ACC112 (cell line): ENCODE measurements around the gene NR2F1-AS1.

ENCODE experiments used
- H2AFZ ChIP-seq: fragments of 200-600 bp; sonication (generic); one replicate; pipeline ENCODE4 v1.6.0; 2017; ENCODE audit warnings: antibody characterized with exemption, low read length; ENCODE audit not compliant: unreplicated experiment
- H3K27ac ChIP-seq: fragments of 200-600 bp; sonication (generic); 2 replicates; pipeline ENCODE4 v1.5.1; 2014; ENCODE audit warnings: low read depth, mild to moderate bottlenecking, antibody characterized with exemption, low read length, moderate library complexity
- H3K27me3 ChIP-seq: fragments of 200-600 bp; sonication (generic); 2 replicates; pipeline ENCODE4 v1.6.1; 2014; ENCODE audit warnings: mild to moderate bottlenecking, antibody characterized with exemption, low read length, moderate library complexity, mixed read lengths; ENCODE audit not compliant: insufficient read depth
- H3K36me3 ChIP-seq: fragments of 200-600 bp; sonication (generic); 2 replicates; pipeline ENCODE4 v1.6.1; 2016; ENCODE audit warnings: mild to moderate bottlenecking, antibody characterized with exemption, low read length, moderate library complexity, mixed read lengths; ENCODE audit not compliant: insufficient read depth
- H3K4me1 ChIP-seq: fragments of 200-600 bp; sonication (generic); one replicate; pipeline ENCODE4 v1.6.1; 2016; ENCODE audit warnings: low read length, mixed read lengths; ENCODE audit not compliant: insufficient read depth, unreplicated experiment, control insufficient read depth
- H3K4me3 ChIP-seq: fragments of 200-600 bp; sonication (generic); 2 replicates; pipeline ENCODE4 v1.5.1; 2014; ENCODE audit warnings: mild to moderate bottlenecking, low read depth, low read length
- H3K79me2 ChIP-seq: fragments of 200-600 bp; sonication (generic); one replicate; pipeline ENCODE4 v1.6.0; 2016; ENCODE audit warnings: low read length; ENCODE audit not compliant: control insufficient read depth, unreplicated experiment, insufficient read depth

The NR2F1-AS1 gene

GRCh38 chr5:93422652-93423280 is 158.3 kb downstream of the NR2F1-AS1 start:
- H3K4me1 ChIP-seq = no peaks in the 10 kb centered on the region

DNA sequence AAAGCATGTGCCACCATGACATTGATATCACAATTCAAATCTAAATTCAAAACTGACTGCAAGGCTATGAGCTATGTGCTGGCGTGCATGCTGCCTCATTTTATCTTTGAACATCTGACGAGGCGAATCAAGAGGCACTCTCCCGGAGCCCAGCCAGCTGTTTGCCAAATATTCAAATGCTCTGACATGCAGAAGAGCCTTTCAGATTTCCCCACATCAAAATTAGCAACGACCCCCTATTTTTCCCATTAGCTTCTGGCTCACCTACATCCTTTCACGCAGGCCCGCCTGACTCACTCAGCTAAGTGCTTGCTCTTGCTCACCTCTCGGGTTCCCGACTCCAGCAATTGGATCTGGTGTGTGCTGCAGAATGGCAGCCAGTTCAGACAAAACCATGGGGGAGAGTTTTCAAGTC is 159.0 kb downstream of the NR2F1-AS1 start:
- Histone ChIP-seq H2AFZ (no peak overlapping the region), H3K36me3 (no peaks in the 10 kb centered on the region), H3K27me3 (no peaks in the 10 kb centered on the region), H3K79me2 (no peaks in the 10 kb centered on the region), H3K27ac (no peak overlapping the region), H3K4me1 (no peaks in the 10 kb centered on the region), H3K4me3 (no peak overlapping the region)

More at GRCh38 chr5:93422652-93423280, 158.3 kb downstream of the NR2F1-AS1 start:
- H2AFZ ChIP-seq = no peak overlapping the region
- no peaks in the 10 kb centered on the region for H3K27me3 ChIP-seq
- no peaks in the 10 kb centered on the region for H3K79me2 ChIP-seq
- H3K4me3 ChIP-seq = no peak overlapping the region
- H3K36me3 ChIP-seq = no peaks in the 10 kb centered on the region
- no peak overlapping the region for H3K27ac ChIP-seq

DNA sequence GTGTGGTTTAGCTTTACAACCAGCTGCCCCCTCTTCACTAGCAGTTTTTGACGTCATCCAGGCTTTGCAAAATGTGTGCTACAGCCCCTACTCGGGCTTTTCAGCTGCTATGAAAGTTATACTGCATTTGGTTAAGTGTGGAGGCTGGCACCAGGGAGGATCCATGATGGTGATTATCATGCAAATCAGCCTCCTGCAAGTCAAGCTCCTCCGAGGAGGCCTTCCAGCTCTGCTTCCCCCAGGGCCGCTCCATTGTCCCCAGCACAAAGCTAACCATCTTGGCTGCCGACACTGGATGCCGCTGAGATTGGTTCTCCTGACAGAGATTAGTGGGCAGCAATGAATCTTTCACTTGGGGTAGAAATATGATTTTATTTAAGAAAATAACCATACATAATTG is 159.6 kb downstream of the NR2F1-AS1 start:
- Histone ChIP-seq H3K4me1 (no peaks in the 10 kb centered on the region), H3K36me3 (no peaks in the 10 kb centered on the region), H3K27me3 (no peaks in the 10 kb centered on the region), H2AFZ (no peak overlapping the region), H3K27ac (no peak overlapping the region), H3K79me2 (no peaks in the 10 kb centered on the region), H3K4me3 (no peak overlapping the region)

- Histone ChIP-seq H3K79me2 (no peaks in the 10 kb centered on the region), H3K27ac (no peak overlapping the region), H3K4me1 (no peaks in the 10 kb centered on the region), H3K4me3 (no peak overlapping the region), H3K36me3 (no peaks in the 10 kb centered on the region), H3K27me3 (no peaks in the 10 kb centered on the region), H2AFZ (no peak overlapping the region)
Observed at GRCh38 chr5:93417490-93417889, 163.5 kb downstream of the NR2F1-AS1 start.

- H2AFZ ChIP-seq = no peak overlapping the region
- no peak overlapping the region for H3K27ac ChIP-seq
- H3K4me1 ChIP-seq = no peaks in the 10 kb centered on the region
- H3K27me3 ChIP-seq = no peaks in the 10 kb centered on the region
- no peak overlapping the region for H3K4me3 ChIP-seq
- H3K79me2 ChIP-seq = no peaks in the 10 kb centered on the region
- no peaks in the 10 kb centered on the region for H3K36me3 ChIP-seq
Observed at GRCh38 chr5:93415819-93416218, 165.2 kb downstream of the NR2F1-AS1 start.

DNA sequence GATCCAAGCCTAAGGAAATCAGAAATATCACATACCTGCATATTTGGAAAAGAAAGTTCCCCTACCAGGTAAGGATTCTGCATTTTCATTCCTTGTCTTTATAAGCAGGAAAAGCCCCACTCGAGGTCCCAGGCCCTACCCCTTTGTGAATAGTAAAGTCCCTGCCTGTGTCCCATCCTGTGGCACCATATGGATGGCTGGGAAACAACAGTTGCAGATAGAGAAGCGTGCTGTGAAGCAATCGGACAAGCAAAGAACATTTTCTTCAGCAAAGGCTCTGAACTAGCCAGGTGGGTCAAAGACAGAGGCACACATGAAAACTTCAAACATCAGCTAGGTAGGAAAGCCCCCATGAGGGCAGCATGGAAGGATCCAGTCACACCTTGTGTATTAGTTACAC is 169.3 kb downstream of the NR2F1-AS1 start:
- Histone ChIP-seq H3K4me3 (no peak overlapping the region), H3K27me3 (no peaks in the 10 kb centered on the region), H3K79me2 (no peaks in the 10 kb centered on the region), H3K4me1 (peaks cover 3% of the 10 kb centered on the region), H3K36me3 (no peaks in the 10 kb centered on the region), H2AFZ (no peak overlapping the region), H3K27ac (no peak overlapping the region)

- Histone ChIP-seq H3K27me3 (no peaks in the 10 kb centered on the region), H3K36me3 (no peaks in the 10 kb centered on the region), H3K27ac (no peak overlapping the region), H3K4me3 (no peak overlapping the region), H2AFZ (no peak overlapping the region), H3K4me1 (peaks cover 3% of the 10 kb centered on the region), H3K79me2 (no peaks in the 10 kb centered on the region)
Observed at GRCh38 chr5:93409691-93410090, 171.3 kb downstream of the NR2F1-AS1 start.

DNA sequence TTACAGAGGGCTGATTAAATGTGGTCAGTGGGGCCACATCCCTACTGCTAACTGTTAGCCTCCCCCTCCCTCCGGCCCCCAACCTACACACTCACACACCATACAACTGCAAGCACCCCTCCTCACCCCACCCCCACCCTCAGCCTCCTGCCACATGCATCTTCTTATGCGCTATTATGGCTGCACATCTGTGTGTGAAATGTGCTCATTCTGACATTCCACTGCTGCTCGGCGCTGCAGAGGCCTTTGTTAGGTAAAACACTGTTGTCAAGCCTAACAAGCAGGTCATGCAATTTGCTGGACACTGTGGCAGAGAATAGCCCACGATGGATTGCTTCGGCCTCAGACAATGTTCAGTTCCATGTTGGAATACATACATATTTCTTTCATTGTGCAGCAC is 173.6 kb downstream of the NR2F1-AS1 start:
- no peak overlapping the region for H2AFZ ChIP-seq
- H3K36me3 ChIP-seq = no peaks in the 10 kb centered on the region
- H3K79me2 ChIP-seq = no peaks in the 10 kb centered on the region
- H3K27me3 ChIP-seq = no peaks in the 10 kb centered on the region
- H3K4me1 ChIP-seq = peaks cover 3% of the 10 kb centered on the region
- H3K4me3 ChIP-seq = no peak overlapping the region
- H3K27ac ChIP-seq = no peak overlapping the region

GRCh38 chr5:93406971-93407401 is 174.0 kb downstream of the NR2F1-AS1 start:
- Histone ChIP-seq H3K4me1 (peaks cover 3% of the 10 kb centered on the region), H3K27ac (no peak overlapping the region), H3K79me2 (no peaks in the 10 kb centered on the region), H3K4me3 (no peak overlapping the region), H2AFZ (no peak overlapping the region), H3K36me3 (no peaks in the 10 kb centered on the region), H3K27me3 (no peaks in the 10 kb centered on the region)

GRCh38 chr5:93404246-93404645 is 176.8 kb downstream of the NR2F1-AS1 start:
- no peak overlapping the region for H3K4me3 ChIP-seq
- H3K27ac ChIP-seq = no peak overlapping the region
- H3K79me2 ChIP-seq = no peaks in the 10 kb centered on the region
- no peaks in the 10 kb centered on the region for H3K27me3 ChIP-seq
- peaks cover 3% of the 10 kb centered on the region for H3K4me1 ChIP-seq
- no peak overlapping the region for H2AFZ ChIP-seq
- no peaks in the 10 kb centered on the region for H3K36me3 ChIP-seq

DNA sequence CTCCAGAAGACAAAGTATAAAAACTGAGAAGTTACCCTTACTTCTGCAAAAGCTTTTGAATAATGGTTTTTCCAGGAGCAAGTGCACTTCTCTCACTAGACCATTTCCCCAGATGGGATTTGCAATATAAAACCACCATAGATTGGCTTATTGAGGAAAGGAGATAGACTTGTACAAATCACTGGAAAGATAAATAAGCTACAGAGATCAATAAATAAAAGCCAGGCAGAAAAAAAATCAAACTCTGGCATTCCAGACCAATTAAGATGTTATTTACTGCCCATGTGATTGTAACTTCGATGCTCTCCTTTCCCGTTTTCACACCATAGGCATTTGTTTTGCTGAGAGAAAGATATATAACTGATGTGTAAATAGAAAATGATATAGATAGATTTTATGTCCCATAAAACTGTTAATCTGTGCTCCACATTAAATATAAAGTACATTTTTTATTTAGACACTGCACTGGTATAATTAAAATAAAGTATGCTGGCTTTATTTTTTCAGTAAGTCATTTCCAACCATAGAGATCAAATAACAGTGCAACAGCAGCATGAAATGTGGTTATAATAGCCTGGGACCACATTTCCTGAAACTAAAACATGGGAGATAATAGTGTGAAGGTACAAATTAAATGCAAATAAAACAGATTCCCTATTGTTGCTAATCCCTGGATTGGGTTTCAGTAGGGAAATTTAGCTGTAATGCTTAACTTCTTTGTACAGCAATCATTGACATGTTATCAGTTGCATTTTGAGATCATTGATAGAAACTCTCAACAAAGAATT is 177.7 kb downstream of the NR2F1-AS1 start:
- H3K27ac ChIP-seq = no peak overlapping the region
- H2AFZ ChIP-seq = no peak overlapping the region
- no peaks in the 10 kb centered on the region for H3K4me1 ChIP-seq
- H3K36me3 ChIP-seq = no peaks in the 10 kb centered on the region
- no peaks in the 10 kb centered on the region for H3K79me2 ChIP-seq
- H3K4me3 ChIP-seq = no peak overlapping the region
- no peaks in the 10 kb centered on the region for H3K27me3 ChIP-seq
